DMS53 treated with DMSO at 0.1 percent for 48 hours (cell line): ENCODE data around the gene OR14J1.
"Not testable (repeated sequence)": the region's sequence is repeated elsewhere in the genome, so short reads cannot be mapped to it uniquely, and the experiment has no call there.

Experiments used
- DNase-seq: peaks from one replicate; lab custom pipeline; 2025; ENCODE audit not compliant: unreplicated experiment; lab: John Stamatoyannopoulos, UW

The OR14J1 gene

GRCh38 chr6:29301316-29301715 lies at the start of gene OR14J1:
Gene OR14J1, plus strand, starts transcription at chr6:29301701. Its CDS starts 4,989 bp downstream, at chr6:29306690.
- DNase-seq, result no peak

- no peak for DNase-seq
Measured at GRCh38 chr6:29251736-29252135, 49.8 kb upstream of the OR14J1 start.

GRCh38 chr6:29255530-29255929 lies 46.0 kb upstream of the OR14J1 start:
- DNase-seq, result no peak

GRCh38 chr6:29259721-29260120 lies 41.8 kb upstream of the OR14J1 start:
- DNase-seq, result no peak

GRCh38 chr6:29263001-29263400 lies 38.5 kb upstream of the OR14J1 start:
- no peak for DNase-seq

- no peak for DNase-seq
Measured at GRCh38 chr6:29294499-29294914, 7.0 kb upstream of the OR14J1 start.

- no peak for DNase-seq
Measured at GRCh38 chr6:29295181-29295585, 6.3 kb upstream of the OR14J1 start.

GRCh38 chr6:29295623-29296022 lies 5.9 kb upstream of the OR14J1 start:
- DNase-seq, result no peak

- DNase-seq, result no peak
Measured at GRCh38 chr6:29319931-29320330, 18.4 kb downstream of the OR14J1 start.

- DNase-seq, result not testable (repeated sequence)
Measured at GRCh38 chr6:29323332-29323731, 21.8 kb downstream of the OR14J1 start.

GRCh38 chr6:29325777-29326176 lies 24.3 kb downstream of the OR14J1 start:
- DNase-seq, result no peak

GRCh38 chr6:29332676-29333075 lies 31.2 kb downstream of the OR14J1 start:
- DNase-seq, result no peak

GRCh38 chr6:29336269-29336668 lies 34.8 kb downstream of the OR14J1 start:
- no peak for DNase-seq

- DNase-seq, result no peak
Measured at GRCh38 chr6:29345380-29345779, 43.9 kb downstream of the OR14J1 start.

GRCh38 chr6:29349348-29349747 lies 47.8 kb downstream of the OR14J1 start:
- DNase-seq, result not testable (repeated sequence)

GRCh38 chr6:29354980-29355379 lies 53.5 kb downstream of the OR14J1 start:
- no peak for DNase-seq

- DNase-seq, result no peak
Measured at GRCh38 chr6:29355603-29356002, 54.1 kb downstream of the OR14J1 start.
